ENCODE results near the gene SCARF2. TPM values are rescaled to one million over a fixed set of nuclear protein-coding genes. Genes with fewer than 3 reads are reported as not detected.

SCARF2 gene
- polyA plus RNA-seq, 1 donor = 13.1 TPM

DNA sequence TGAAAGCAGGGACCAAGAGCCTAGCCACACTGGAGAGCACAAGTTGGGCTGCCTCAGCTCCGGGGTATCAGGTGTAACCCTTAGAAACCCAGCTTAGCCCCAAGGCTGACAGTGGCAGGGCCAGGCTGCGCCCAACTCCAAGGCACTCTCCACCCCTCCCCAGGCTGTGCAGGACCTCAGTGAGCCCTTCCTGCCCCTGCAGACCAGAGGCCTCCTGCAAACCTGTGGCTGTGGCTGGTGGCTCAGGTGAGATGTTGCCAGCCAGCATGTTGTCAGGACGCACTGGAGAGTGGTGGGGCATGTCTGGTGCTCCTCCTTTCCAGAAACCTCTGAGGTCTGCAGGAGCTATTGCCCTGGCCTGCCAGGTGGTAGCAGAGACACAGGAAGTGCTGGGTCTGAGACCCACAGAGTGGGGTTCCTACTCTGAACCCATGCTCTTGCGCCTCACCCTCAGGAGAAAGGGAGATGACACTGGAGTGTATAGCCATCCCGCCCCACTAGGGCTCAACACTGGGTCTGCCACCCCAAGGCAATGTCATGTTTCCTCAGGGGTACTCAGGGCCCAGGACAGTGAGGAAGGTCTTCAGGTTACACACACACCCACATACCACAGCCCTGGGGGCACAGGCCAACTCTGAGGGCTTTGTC lies 2.4 kb upstream of the SCARF2 start:
- no peak for DNase-seq (ENCODE audit: low read depth)

- no peak for DNase-seq (ENCODE audit: low read depth)
These were observed 1.9 kb upstream of the SCARF2 start for GRCh38 chr22:20439556-20439927.

DNA sequence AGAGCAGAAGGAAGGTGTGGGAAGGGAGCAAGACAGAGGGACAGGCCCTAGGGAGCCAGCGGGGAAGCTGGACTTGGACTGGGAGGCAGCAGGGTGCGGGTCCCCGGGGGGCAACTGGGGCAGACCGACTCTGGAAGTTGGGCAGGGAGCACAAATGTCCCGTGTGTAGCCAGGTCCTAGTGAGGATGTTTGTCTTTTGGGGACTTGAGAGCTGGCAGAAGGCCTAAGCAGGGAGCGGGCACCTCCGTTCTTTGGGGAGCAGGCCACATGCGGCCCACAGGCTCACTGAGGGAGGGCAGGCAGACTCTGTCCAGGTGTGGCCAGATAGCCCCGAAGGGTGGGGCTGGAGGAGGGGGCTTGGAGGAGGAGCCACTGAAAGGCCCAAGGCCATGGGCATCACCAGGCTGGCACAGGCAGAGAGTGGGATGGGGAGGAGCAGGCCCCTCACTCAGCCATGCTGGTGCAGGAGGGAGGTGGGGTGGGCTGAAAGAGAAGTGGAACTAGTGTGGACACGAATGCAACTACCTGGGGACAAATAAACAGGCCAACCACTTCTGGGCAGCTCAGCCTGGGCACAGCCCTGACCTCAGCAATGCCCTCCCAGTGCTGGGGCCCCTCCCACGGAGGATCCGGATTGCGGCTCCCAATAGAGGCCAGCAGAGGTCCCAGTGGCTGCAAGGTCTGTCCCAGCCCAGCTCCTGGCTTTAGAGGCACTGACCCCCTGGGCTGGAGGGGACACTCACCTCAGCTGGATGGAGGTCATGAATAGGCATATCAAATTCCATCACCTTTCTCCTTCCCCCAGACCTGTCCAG lies 1.3 kb upstream of the SCARF2 start:
- no peak for DNase-seq (ENCODE audit: low read depth)

DNA sequence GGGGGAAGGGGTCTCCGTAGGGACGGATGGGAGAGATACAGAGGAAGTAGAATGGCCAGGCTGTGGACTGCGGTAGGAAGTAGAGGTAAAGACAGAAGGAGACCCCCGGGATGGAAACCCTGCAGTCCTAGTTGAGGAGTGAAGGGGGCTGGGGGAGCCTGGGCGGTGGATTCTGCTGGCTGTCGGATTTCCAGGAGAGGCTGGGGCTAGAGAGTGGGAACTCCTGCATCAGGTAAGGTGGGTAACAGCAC lies 727 bp upstream of the SCARF2 start:
- DNase-seq (ENCODE audit: low read depth) = no peak

DNA sequence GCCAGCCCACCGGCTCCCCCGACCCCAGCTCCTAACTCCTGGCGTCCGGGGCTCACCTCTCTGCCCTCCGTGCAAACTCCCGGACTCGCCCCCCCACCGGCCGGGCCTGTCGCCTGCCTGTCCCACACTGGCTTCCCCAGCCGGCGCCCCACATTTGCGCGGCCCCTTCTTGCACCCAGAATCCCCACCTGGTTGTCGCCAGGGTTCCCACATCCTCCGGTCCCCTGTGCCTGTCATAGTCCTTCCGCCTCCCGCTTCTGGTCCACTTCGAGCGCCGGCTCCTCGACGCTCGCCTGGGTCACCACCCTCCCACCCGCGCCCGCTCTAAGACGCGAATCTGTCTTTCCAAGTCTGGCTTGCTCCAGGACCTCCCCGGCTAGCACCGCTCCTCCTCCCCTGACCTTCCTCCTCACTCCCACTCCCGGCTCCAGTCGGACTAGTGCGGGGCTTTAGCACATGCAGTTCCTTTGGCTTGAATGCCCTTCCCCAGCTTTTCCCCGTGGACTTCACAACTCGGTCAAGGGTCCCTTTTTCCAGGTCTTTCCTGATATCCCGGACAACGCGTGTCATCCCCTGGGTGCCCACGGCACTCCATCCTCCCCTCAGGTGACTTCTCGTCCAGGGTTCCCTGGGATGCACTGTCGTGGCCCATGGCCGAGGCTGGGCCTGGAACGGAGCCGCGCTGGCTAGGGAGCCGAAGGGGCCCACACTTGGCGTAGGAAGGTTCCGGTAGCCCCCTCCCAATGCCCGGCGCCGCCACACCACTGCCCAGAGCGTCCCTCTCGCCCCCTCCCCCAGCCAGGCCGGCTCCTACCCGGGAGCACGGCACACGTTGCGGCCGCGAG lies 635 bp downstream of the SCARF2 start:
- no peak for DNase-seq (ENCODE audit: low read depth)

GRCh38 chr22:20436307-20436767 lies 1.3 kb downstream of the SCARF2 start:
- no peak for DNase-seq (ENCODE audit: low read depth)

GRCh38 chr22:20435436-20436306 lies 2.0 kb downstream of the SCARF2 start:
- no peak for DNase-seq (ENCODE audit: low read depth)

GRCh38 chr22:20434773-20435172 lies 2.9 kb downstream of the SCARF2 start:
- no peak for DNase-seq (ENCODE audit: low read depth)

DNA sequence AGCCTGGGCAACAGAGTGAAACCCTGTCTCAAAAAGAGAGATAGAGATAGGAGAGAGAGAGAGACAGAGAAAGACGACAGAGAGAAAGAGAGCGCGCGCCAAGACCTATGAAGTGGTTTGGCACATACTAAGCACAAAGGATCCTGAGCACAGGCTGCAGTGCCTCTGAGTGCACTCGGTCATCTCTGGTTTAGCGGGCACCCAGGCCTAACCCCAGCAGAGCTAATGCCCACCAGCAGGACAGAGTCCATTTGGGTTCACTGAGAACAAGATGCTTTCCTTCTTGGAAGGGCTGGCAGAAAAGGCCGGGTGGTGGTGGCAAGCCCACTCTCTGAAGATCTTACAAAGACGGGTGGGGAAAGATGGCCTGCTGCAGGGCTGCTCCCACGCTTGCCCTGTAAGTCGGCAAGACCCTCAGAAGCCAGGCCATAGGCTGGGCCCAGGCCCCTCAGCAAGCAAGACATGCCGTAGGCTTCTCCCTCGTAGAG lies 3.3 kb downstream of the SCARF2 start:
- no peak for DNase-seq (ENCODE audit: low read depth)

DNA sequence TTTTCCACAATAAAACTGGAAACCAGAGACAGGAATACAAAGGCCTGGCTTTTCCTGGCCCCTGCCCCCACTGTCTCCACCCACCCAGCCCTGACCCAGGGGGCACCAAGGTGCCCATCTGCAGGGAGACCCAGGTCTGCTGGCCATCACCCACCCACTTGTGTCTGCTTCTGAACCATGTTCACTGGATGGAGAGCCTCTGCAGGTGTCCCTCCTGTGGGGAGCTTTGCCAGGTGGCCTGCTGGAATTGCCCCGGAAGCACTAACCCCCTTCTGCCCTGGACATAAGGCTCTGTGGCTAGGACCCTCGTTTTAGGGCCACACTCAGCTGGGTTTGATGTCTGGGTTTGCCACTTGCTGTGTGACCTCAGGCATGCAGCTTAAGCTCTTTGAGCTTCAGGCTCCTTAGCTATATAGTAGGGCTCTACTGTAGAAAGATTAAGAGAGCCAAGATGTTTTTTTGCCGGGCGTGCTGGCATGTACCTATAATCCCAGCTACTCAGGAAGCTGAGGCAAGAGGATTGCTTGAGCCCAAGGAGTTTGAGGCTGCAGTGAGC lies 3.9 kb downstream of the SCARF2 start:
- DNase-seq (ENCODE audit: low read depth) = no peak

DNA sequence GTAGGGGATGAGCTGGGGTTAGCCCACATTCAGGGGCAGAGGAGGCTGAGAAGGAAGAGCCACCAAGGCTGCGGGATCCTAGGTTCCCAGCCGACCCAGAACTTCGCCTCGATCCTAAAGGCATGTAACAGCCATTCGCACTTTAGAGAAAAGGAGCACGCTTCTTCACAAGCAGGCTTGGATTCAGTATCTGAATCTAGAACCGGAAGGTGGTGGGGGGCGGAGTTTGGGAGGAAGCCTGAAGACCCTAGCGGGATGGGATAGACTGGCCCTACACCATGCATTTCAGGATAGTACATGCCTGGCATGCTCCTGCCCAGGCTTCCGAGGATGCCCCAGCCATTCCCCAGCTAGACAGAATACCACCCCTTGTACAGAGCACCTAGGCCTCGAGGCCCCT lies 4.4 kb downstream of the SCARF2 start:
- no peak for DNase-seq (ENCODE audit: low read depth)

DNA sequence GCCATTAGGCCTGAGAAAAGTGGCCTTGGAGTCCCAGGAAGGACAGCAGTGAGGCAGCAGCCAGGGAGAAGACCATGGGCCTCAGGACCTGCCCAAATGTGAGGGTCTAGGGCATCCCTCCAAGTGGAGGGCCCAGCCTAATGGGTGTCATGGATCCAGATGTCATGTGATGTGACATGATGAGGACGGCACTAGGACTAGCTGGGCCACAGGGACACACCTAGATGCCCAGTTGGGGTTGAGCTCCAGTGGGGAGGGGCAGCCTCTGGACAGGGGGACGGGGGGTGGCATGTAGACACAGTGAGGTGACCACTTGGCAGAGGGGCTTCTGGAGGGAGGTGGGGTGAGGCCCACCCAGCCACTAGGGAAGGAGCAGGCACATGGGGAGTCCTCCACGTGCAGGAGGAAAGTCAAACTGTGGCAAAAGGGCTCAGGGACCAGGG lies 5.4 kb downstream of the SCARF2 start:
- no peak for DNase-seq (ENCODE audit: low read depth)

DNA sequence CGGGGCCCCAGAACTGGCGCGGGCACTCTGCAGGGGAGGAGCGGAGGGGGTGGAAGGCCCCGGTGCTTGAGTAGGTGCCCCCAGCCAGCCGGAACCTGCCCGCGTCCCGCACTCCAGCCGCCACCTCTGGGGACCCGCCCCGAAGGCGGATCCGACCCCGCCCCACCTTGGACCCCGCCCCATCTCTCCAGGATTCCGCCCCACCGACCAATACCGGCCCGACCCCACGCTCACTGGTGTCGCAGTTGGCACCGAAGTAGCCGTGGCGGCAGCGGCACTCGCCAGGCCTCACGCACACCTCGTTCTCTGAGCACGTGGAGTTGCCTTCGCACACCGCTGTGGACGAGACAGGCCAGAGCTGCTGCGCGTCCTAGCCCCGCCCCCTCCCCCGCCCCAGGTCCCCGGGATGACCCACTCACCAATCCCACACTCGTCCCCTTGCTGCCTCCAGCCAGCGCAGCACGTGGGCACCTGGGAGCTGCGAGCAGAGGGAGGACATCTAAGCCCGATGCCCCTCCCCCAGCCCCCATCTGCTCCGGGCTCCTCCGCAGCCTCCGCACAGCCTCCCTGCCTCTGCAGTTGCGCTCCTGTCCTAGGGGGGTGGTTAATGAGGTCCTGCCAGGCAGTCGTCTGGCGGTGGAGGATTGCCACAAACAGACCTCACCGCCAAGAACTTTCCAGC lies 6.0 kb downstream of the SCARF2 start:
- DNase-seq (ENCODE audit: low read depth) = no peak

- DNase-seq (ENCODE audit: low read depth) = no peak
These were observed 6.7 kb downstream of the SCARF2 start for GRCh38 chr22:20430720-20431510.

- no peak for DNase-seq (ENCODE audit: low read depth)
These were observed 7.4 kb downstream of the SCARF2 start for GRCh38 chr22:20430101-20430719.

GRCh38 chr22:20429254-20430100 lies 8.1 kb downstream of the SCARF2 start:
- no peak for DNase-seq (ENCODE audit: low read depth)

DNA sequence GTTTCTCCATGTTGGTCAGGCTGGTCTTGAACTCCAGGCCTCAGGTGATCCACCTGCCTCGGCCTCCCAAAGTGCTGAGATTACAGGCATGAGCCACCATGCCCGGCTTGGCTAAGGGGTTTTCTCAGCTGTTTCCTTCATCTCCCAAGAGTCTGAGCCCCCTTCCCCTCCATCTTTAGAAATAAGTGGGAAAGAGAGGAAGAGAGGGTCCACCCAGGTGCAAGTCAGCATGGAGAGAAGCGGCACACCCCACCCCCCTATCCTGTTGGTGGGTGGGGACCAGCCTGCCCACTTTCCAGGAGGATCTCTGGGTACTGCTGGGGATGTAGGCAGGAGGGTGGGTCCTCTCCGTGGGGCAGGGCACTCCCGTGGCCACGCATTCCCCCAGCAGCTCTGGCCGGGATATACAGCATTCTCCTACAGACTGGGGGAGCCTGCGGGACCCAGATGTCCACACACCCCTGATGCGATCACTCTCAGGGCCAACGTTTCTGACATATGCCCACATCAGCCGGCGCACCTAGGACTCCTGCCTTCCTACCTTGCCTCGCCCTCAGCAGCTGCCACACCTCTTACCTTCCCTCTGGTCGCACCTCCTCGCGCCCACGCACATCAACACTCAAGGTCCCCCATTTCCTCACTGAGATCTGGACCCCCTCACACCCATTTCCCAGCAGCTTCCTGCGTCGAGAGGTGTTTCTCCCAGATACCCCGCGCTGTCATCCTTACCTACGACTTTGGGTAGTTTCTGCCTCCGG lies 8.9 kb downstream of the SCARF2 start:
- DNase-seq (ENCODE audit: low read depth) = no peak

All from forelimb muscle (tissue), 1 donor.